Natural killer cell (primary cell): Measurements from ENCODE around the gene ROBO2. TPM values are rescaled to one million over a fixed set of nuclear protein-coding genes. Genes with fewer than 3 reads are reported as not detected.

ENCODE experiments used
- ATAC-seq, 3 donors: fragments of 150-1000 bp in 2 of 3; fragments of 200-7000 bp in 1 of 3; cut with Tn5 transposase; 1 replicate in 1 of 3; 2 replicates in 2 of 3; pipeline ENCODE4 v1.10.0; 2021; ENCODE audit warnings: mild to moderate bottlenecking in 2 of 3, moderate library complexity in 2 of 3
- DNase-seq, 2 donors: peaks; one replicate each; pipeline versions ENCODE4 v3.0.0 to v3.0.0-alpha.2; 2013 to 2021; ENCODE audit warnings: mixed read lengths in 1 of 2
- H3K27ac ChIP-seq: one replicate; pipeline ENCODE4 v1.5.1; 2013; ENCODE audit warnings: mild to moderate bottlenecking, low read length
- H3K27me3 ChIP-seq: one replicate; pipeline ENCODE4 v1.6.1; 2013; ENCODE audit warnings: low read length; ENCODE audit not compliant: control insufficient read depth, insufficient read depth
- H3K36me3 ChIP-seq: one replicate; pipeline ENCODE4 v1.6.1; 2013; ENCODE audit warnings: low read length; ENCODE audit not compliant: control insufficient read depth, insufficient read depth
- H3K4me1 ChIP-seq: one replicate; pipeline ENCODE4 v1.6.1; 2013; ENCODE audit warnings: low read length; ENCODE audit not compliant: control insufficient read depth, insufficient read depth
- H3K4me3 ChIP-seq: one replicate; pipeline ENCODE4 v1.5.1; 2013; ENCODE audit warnings: low read length
- H3K9me3 ChIP-seq: one replicate; pipeline ENCODE4 v1.6.1; 2013; ENCODE audit warnings: low read length; ENCODE audit not compliant: control insufficient read depth, insufficient read depth
- H3K27ac Mint-ChIP-seq, 2 donors: one replicate each; pipeline ENCODE4 v1.8.0; 2022; ENCODE audit warnings: mild to moderate bottlenecking in 2 of 2, mixed read lengths in 2 of 2, moderate library complexity in 1 of 2
- H3K27me3 Mint-ChIP-seq, 2 donors: one replicate each; pipeline ENCODE4 v1.8.0; 2022; ENCODE audit warnings: low read depth in 2 of 2, mixed read lengths in 2 of 2
- H3K36me3 Mint-ChIP-seq: one replicate; pipeline ENCODE4 v1.8.0; 2022; ENCODE audit warnings: mixed read lengths
- H3K4me1 Mint-ChIP-seq, 2 donors: one replicate each; pipeline ENCODE4 v1.8.0; 2022; ENCODE audit warnings: mixed read lengths in 2 of 2
- H3K4me3 Mint-ChIP-seq: one replicate; pipeline ENCODE4 v1.8.0; 2022; ENCODE audit warnings: mild to moderate bottlenecking, moderate library complexity, mixed read lengths
- H3K9me3 Mint-ChIP-seq, 2 donors: one replicate each; pipeline ENCODE4 v1.8.0; 2022; ENCODE audit warnings: mixed read lengths in 2 of 2
- WGBS: methylation state at CpG from one replicate; pipeline ENCODE4 v1.1.7; 2013; ENCODE audit warnings: missing lambda C conversion rate; ENCODE audit not compliant: insufficient coverage; 5-methylcytosine and 5-hydroxymethylcytosine counted together
- intact Hi-C: fragments of 100-400 bp; cut with micrococcal nuclease; formaldehyde crosslinking; loops from one replicate; pipeline ENCODE4 v1.14.2; 2022
- total RNA-seq, 4 donors: library from RNA; stranded (reverse); fragments of 120-200 nt in 1 of 4; gene quantifications; one replicate each; pipeline versions ENCODE4 v1.2.3 to v1.2.4, GENCODE V29; 2013 to 2022
- TF ChIP-seq, protein P1 (sequence below): fragments of 200-600 bp; IDR thresholded peaks from one replicate; pipeline ENCODE4 v1.8.0; 2022; ENCODE audit warnings: antibody characterized with exemption

Gene ROBO2
- total RNA-seq, 3 donors from 2014 or later (not counting 1 experiment from before 2014, with no cell fraction given), result not detected

DNA sequence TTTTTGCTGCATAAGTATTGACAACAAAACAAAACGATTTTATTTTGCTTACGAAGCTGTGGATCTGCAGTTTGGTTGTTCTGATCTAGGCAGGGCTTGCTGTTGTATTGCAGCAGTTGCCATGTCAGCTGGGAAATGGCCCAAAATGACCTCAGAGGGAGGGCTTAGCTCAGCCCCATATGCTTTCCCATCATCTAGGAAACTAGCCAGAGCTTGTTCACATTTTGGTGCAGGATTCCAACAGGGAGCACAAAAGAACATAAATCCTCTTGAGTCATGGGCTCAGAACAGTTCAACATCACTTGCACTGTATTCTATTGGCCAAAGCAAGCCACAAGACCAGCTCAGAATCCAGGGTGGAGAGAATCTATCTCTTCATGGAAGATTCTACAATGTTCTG, 42.2 kb upstream of the ROBO2 start:
- Histone ChIP-seq H3K27ac (no peak overlapping the region), H3K4me3 (no peak overlapping the region), H3K4me1 (no peaks in the 10 kb centered on the region), H3K36me3 (no peaks in the 10 kb centered on the region), H3K27me3 (no peaks in the 10 kb centered on the region), H3K9me3 (no peaks in the 10 kb centered on the region)
- H3K9me3 Mint-ChIP-seq, result peaks cover 0 to 10% of the 10 kb centered on the region in 2 donors
- H3K27me3 Mint-ChIP-seq, result no peaks in the 10 kb centered on the region
- H3K4me3 Mint-ChIP-seq, result no peak overlapping the region
- no peak for ATAC-seq
- no peak for DNase-seq
- H3K36me3 Mint-ChIP-seq, result no peaks in the 10 kb centered on the region
- H3K4me1 Mint-ChIP-seq, result no peaks in the 10 kb centered on the region
- no peak overlapping the region for H3K27ac Mint-ChIP-seq
- intact Hi-C loops, result no loop called here
- TF ChIP-seq, protein P1, sequence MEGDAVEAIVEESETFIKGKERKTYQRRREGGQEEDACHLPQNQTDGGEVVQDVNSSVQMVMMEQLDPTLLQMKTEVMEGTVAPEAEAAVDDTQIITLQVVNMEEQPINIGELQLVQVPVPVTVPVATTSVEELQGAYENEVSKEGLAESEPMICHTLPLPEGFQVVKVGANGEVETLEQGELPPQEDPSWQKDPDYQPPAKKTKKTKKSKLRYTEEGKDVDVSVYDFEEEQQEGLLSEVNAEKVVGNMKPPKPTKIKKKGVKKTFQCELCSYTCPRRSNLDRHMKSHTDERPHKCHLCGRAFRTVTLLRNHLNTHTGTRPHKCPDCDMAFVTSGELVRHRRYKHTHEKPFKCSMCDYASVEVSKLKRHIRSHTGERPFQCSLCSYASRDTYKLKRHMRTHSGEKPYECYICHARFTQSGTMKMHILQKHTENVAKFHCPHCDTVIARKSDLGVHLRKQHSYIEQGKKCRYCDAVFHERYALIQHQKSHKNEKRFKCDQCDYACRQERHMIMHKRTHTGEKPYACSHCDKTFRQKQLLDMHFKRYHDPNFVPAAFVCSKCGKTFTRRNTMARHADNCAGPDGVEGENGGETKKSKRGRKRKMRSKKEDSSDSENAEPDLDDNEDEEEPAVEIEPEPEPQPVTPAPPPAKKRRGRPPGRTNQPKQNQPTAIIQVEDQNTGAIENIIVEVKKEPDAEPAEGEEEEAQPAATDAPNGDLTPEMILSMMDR, result no peak
- 86% methylated on average over 2 of the region's 2 CpGs for WGBS

DNA sequence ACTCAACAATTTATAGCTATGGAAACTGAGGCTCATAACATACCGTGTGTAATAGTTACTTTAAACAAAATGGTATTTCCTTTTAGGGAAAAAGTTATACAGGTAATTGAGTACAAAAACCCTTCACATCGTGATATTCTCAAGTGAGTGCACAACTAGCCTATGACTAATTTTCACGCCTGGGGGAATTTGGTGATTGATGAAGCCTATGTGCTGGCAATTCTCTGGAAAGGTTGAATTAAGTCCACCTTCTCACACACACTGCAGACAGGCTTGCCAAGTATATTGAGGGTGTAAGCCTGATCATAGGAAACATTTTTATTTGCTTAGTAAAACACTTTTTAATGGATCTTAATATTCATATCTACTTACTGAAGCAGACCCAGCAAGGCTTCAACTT, 41.3 kb upstream of the ROBO2 start:
- TF ChIP-seq, protein P1, result no peak
- no peaks in the 10 kb centered on the region for H3K27me3 ChIP-seq
- no peaks in the 10 kb centered on the region for H3K27me3 Mint-ChIP-seq
- no peak overlapping the region for H3K4me3 ChIP-seq
- DNase-seq (no peak), ATAC-seq (no peak)
- 100% methylated on average over 1 of the region's 3 CpGs for WGBS
- H3K9me3 ChIP-seq, result no peaks in the 10 kb centered on the region
- H3K36me3 Mint-ChIP-seq, result no peaks in the 10 kb centered on the region
- H3K27ac ChIP-seq, result no peak overlapping the region
- H3K9me3 Mint-ChIP-seq, result peaks cover 0 to 10% of the 10 kb centered on the region in 2 donors
- H3K4me1 ChIP-seq, result no peaks in the 10 kb centered on the region
- H3K36me3 ChIP-seq, result no peaks in the 10 kb centered on the region
- H3K4me3 Mint-ChIP-seq, result no peak overlapping the region
- H3K27ac Mint-ChIP-seq, result no peak overlapping the region
- intact Hi-C loops, result no loop called here
- no peaks in the 10 kb centered on the region for H3K4me1 Mint-ChIP-seq

DNA sequence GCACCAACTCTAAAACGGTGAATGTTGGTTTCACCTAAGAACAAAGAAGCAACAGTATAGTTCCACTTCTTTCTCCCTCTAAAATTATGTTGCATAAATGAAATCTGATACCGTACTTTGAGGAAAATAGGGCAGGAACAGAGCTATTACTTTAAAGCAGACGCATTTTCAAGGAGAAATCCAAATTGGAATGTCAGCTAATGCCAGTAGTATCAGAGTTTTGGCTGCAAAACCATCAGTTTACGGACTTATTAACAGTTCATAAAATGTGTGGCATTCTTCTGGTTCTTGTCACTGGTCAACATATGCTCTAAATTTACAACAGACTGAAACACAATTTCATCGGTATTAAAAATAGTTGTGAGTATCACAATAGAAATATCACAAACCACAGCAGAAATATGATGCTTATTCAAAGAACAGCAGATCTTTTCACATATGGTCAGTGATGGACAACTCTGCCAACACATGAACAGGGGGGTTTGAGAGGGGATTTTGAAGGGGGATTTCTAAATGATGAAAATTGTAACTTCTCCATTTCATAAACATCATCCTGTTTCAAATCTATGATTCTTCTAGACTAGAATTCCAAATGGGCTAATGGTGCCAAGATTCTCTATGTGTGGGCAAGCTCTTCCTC, 38.7 kb upstream of the ROBO2 start:
- Histone ChIP-seq H3K36me3 (no peaks in the 10 kb centered on the region), H3K27ac (no peak overlapping the region), H3K4me1 (no peaks in the 10 kb centered on the region), H3K27me3 (no peaks in the 10 kb centered on the region), H3K4me3 (no peak overlapping the region), H3K9me3 (no peaks in the 10 kb centered on the region)
- peaks cover 0 to 14% of the 10 kb centered on the region in 2 donors for H3K9me3 Mint-ChIP-seq
- H3K4me1 Mint-ChIP-seq, result no peaks in the 10 kb centered on the region
- no peaks in the 10 kb centered on the region for H3K36me3 Mint-ChIP-seq
- intact Hi-C loops, result no loop called here
- TF ChIP-seq, protein P1, result no peak
- DNase-seq, result no peak
- no peak overlapping the region for H3K27ac Mint-ChIP-seq
- no peaks in the 10 kb centered on the region for H3K27me3 Mint-ChIP-seq
- WGBS, result 80% methylated on average over 4 of the region's 5 CpGs
- no peak for ATAC-seq
- no peak overlapping the region for H3K4me3 Mint-ChIP-seq

DNA sequence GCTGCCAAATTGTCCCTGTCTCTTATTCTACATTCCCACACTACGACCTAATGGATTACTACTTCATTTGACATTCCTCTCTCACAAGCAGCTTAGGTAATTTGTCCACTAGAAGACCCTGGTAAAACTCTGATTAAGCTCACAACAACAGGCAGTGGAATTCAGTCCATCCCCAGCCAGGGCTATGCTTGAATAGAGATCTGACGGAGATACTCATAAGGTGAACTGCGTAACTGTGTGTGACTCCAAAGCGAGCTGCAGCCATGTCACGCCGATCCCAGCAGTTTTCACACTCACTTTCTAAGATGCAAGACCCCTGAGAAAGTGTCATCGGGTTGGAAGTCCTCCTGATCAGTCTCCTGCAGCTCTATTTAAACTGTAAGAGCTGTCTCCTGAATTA, 25.7 kb upstream of the ROBO2 start:
- Histone ChIP-seq H3K27ac (no peak overlapping the region), H3K36me3 (no peaks in the 10 kb centered on the region), H3K4me1 (no peaks in the 10 kb centered on the region), H3K9me3 (no peaks in the 10 kb centered on the region), H3K4me3 (no peak overlapping the region), H3K27me3 (no peaks in the 10 kb centered on the region)
- Mint-ChIP-seq H3K4me1 (no peaks in the 10 kb centered on the region), H3K27me3 (no peaks in the 10 kb centered on the region), H3K9me3 (peaks cover 10 to 14% of the 10 kb centered on the region in 2 donors), H3K36me3 (peaks cover 9% of the 10 kb centered on the region), H3K27ac (no peak overlapping the region), H3K4me3 (no peak overlapping the region)
- ATAC-seq (no peak), DNase-seq (no peak)
- intact Hi-C loops, result no loop called here
- 54% methylated on average over 7 of the region's 7 CpGs for WGBS
- TF ChIP-seq, protein P1, result no peak
